Transverse colon (tissue), 4 donors: ENCODE data around the gene LLPH. TPM values are rescaled to one million over a fixed set of nuclear protein-coding genes. Genes with fewer than 3 reads are reported as not detected.

Experiments
- DNase-seq: peaks from one replicate; pipeline ENCODE4 v3.0.0-alpha.2; 2019
- H3K27ac ChIP-seq, 4 donors: fragments of 200-600 bp; sonication (generic); 2 replicates each; pipeline ENCODE4 v1.5.1; 2016 to 2018; ENCODE audit warnings: inconsistent platforms in 4 of 4
- H3K27me3 ChIP-seq: fragments of 200-600 bp; sonication (generic); 2 replicates; pipeline ENCODE4 v1.5.1; 2017; ENCODE audit warnings: inconsistent platforms
- H3K36me3 ChIP-seq, 4 donors: fragments of 200-600 bp; sonication (generic); 2 replicates each; pipeline ENCODE4 v1.5.1; 2017 to 2019; ENCODE audit warnings: inconsistent platforms in 4 of 4
- H3K4me1 ChIP-seq, 4 donors: fragments of 200-600 bp; sonication (generic); 2 replicates each; pipeline ENCODE4 v1.5.1; 2017 to 2020; ENCODE audit warnings: inconsistent platforms in 4 of 4
- H3K4me3 ChIP-seq, 4 donors: fragments of 200-600 bp; sonication (generic); 1 replicate in 1 of 4; 2 replicates in 3 of 4; pipeline versions ENCODE4 v1.5.1 to v1.6.1; 2017 to 2019; ENCODE audit warnings: inconsistent platforms in 4 of 4
- H3K9me3 ChIP-seq, 2 donors: fragments of 200-600 bp; sonication (generic); 2 replicates each; pipeline ENCODE4 v1.5.1; 2017 to 2019; ENCODE audit warnings: inconsistent platforms in 2 of 2
- CTCF ChIP-seq, 5 experiments: fragments of 200-600 bp in 3 of 5; fragments of 450-650 bp in 2 of 5; sonication (generic) in 3 of 5; IDR thresholded peaks; 1 replicate in 2 of 5; 2 replicates in 3 of 5; pipeline ENCODE4 v1.5.1; 2016 to 2017; ENCODE audit warnings: antibody characterized with exemption in 5 of 5, inconsistent platforms in 3 of 5, mild to moderate bottlenecking in 2 of 5, moderate library complexity in 1 of 5
- EP300 ChIP-seq: sonication (generic); formaldehyde crosslinking; IDR thresholded peaks from one replicate; pipeline ENCODE4 v1.6.1; 2017; ENCODE audit warnings: antibody characterized with exemption, low read depth
- POLR2A ChIP-seq: fragments of 450-650 bp; IDR thresholded peaks from one replicate; pipeline ENCODE4 v1.6.1; 2016; ENCODE audit warnings: antibody characterized with exemption, mild to moderate bottlenecking, moderate library complexity
- POLR2AphosphoS5 ChIP-seq, 3 donors: sonication (generic); formaldehyde crosslinking; IDR thresholded peaks; one replicate each; pipeline ENCODE4 v1.6.1; 2016; ENCODE audit warnings: antibody characterized with exemption in 3 of 3
- WGBS, 2 donors: methylation state at CpG; one replicate each; pipeline ENCODE4 v1.1.5; 2018; ENCODE audit warnings: low coverage in 1 of 2; 5-methylcytosine and 5-hydroxymethylcytosine counted together
- in situ Hi-C, 4 donors: fragments of 200-750 bp; cut with MboI; loops; one replicate each; pipeline versions ENCODE4 v1.15.0 to v1.15.1; 2017; ENCODE audit warnings: low sequenced_read_pairs in 3 of 4, low pct_ligation_motif_present in 1 of 4, low pct_unique_long_range_greater_than_20kb in 1 of 4
- intact Hi-C: fragments of 100-400 bp; cut with DNase I; formaldehyde crosslinking; loops from one replicate; pipeline ENCODE4 v1.15.1; 2023; ENCODE audit warnings: low total_unique reads
- total RNA-seq, 4 donors: library from RNA; depleted of rRNA; stranded (reverse); fragments of >200 nt; gene quantifications; one replicate each; pipeline ENCODE4 v1.1.0, GENCODE V29; 2016

Gene LLPH
- total RNA-seq, 4 donors from 2014 or later = 3.5 to 4.9 (median 3.9) TPM

GRCh38 chr12:66090157-66090556 is 40.4 kb downstream of the LLPH start:
- H3K36me3 ChIP-seq = no peaks in the 10 kb centered on the region
- no peak overlapping the region for H3K4me3 ChIP-seq
- no peaks in the 10 kb centered on the region for H3K27me3 ChIP-seq
- in situ Hi-C loops = loop anchor here (25.0 kb wide), 3 partner anchors 528 to 1203 kb away; no protein-coding TSS in a partner anchor
- no peak for DNase-seq
- TF ChIP-seq EP300 (no peak), CTCF (IDR thresholded peaks at IDR 0.05) (no peak), POLR2A (no peak), POLR2AphosphoS5 (IDR thresholded peaks at IDR 0.05) (no peak)
- intact Hi-C loops = no loop called here
- WGBS, 2 donors = 70 to 77% methylated on average over 4 of the region's 4 CpGs
- H3K27ac ChIP-seq = no peak overlapping the region
- H3K9me3 ChIP-seq = no peaks in the 10 kb centered on the region
- H3K4me1 ChIP-seq = no peaks in the 10 kb centered on the region

- H3K4me1 ChIP-seq = no peaks in the 10 kb centered on the region
- no peaks in the 10 kb centered on the region for H3K36me3 ChIP-seq
- DNase-seq = peak; percentile 62
- TF ChIP-seq CTCF (IDR thresholded peaks at IDR 0.05) (peak; percentile 59 to 69 (median 61)), POLR2AphosphoS5 (IDR thresholded peaks at IDR 0.05) (no peak), POLR2A (no peak), EP300 (no peak)
- no peak overlapping the region for H3K4me3 ChIP-seq
- intact Hi-C loops = loop anchor here (5.0 to 10.0 kb wide), 2 partner anchors 530 to 1193 kb away; no protein-coding TSS in a partner anchor
- H3K9me3 ChIP-seq = no peaks in the 10 kb centered on the region
- no peak overlapping the region for H3K27ac ChIP-seq
- 35 to 47% methylated on average over 7 to 10 of the region's 10 CpGs for WGBS, 2 donors
- in situ Hi-C loops = loop anchor here (10.0 to 25.0 kb wide), 4 partner anchors 525 to 1200 kb away; no protein-coding TSS in a partner anchor
- H3K27me3 ChIP-seq = no peaks in the 10 kb centered on the region
These were observed 43.1 kb downstream of the LLPH start for GRCh38 chr12:66087365-66087943.

GRCh38 chr12:66085998-66086397 is 44.6 kb downstream of the LLPH start:
- Histone ChIP-seq H3K27me3 (no peaks in the 10 kb centered on the region), H3K9me3 (no peaks in the 10 kb centered on the region), H3K4me1 (no peaks in the 10 kb centered on the region), H3K36me3 (no peaks in the 10 kb centered on the region), H3K27ac (no peak overlapping the region), H3K4me3 (no peak overlapping the region)
- WGBS, 2 donors = 83% methylated on average over 2 of the region's 2 CpGs
- DNase-seq = no peak
- intact Hi-C loops = loop anchor here (5.0 to 10.0 kb wide), 2 partner anchors 529 to 1191 kb away; no protein-coding TSS in a partner anchor
- in situ Hi-C loops = loop anchor here (10.0 to 25.0 kb wide), 4 partner anchors 524 to 1199 kb away; no protein-coding TSS in a partner anchor
- TF ChIP-seq EP300 (no peak), POLR2A (no peak)

GRCh38 chr12:66085213-66085612 is 45.3 kb downstream of the LLPH start:
- TF ChIP-seq POLR2AphosphoS5 (IDR thresholded peaks at IDR 0.05) = no peak
- TF ChIP-seq CTCF (IDR thresholded peaks at IDR 0.05) = no peak
- no peak for TF ChIP-seq EP300
- no peak for TF ChIP-seq POLR2A
- no peak for DNase-seq
- Histone ChIP-seq H3K27ac (no peak overlapping the region), H3K4me1 (no peaks in the 10 kb centered on the region), H3K36me3 (no peaks in the 10 kb centered on the region), H3K9me3 (no peaks in the 10 kb centered on the region), H3K4me3 (no peak overlapping the region), H3K27me3 (no peaks in the 10 kb centered on the region)
- in situ Hi-C loops (loop anchor here (10.0 to 25.0 kb wide), 4 partner anchors 523 to 1198 kb away; no protein-coding TSS in a partner anchor), intact Hi-C loops (loop anchor here (5.0 to 10.0 kb wide), 2 partner anchors 528 to 1190 kb away; no protein-coding TSS in a partner anchor)
- WGBS, 2 donors = 77 to 100% methylated on average over 1 of the region's 1 CpG
